GM12864 (cell line): ENCODE measurements around the gene FMNL2.

Experiments used
- DNase-seq: peaks from one replicate; pipeline ENCODE4 v3.0.0-alpha.2; 2011; ENCODE audit warnings: low read depth
- H3K4me3 ChIP-seq: 2 replicates; pipeline ENCODE4 v1.5.1; 2011; ENCODE audit warnings: mild to moderate bottlenecking, low read depth, low read length, control low read depth
- CTCF ChIP-seq: IDR thresholded peaks from 2 replicates; pipeline ENCODE4 v1.5.1; 2011; ENCODE audit warnings: low read depth, mild to moderate bottlenecking, moderate library complexity, low read length, control low read depth, inconsistent platforms; ENCODE audit errors: missing control alignments

Gene FMNL2

GRCh38 chr2:152475982-152476381 lies 141.0 kb downstream of the FMNL2 start:
- TF ChIP-seq CTCF: no peak
- no peak for DNase-seq
- no peak overlapping the region for H3K4me3 ChIP-seq

GRCh38 chr2:152477347-152478092 lies 142.5 kb downstream of the FMNL2 start:
- no peak for DNase-seq
- TF ChIP-seq CTCF: no peak
- no peak overlapping the region for H3K4me3 ChIP-seq

GRCh38 chr2:152479282-152479681 lies 144.3 kb downstream of the FMNL2 start:
- no peak overlapping the region for H3K4me3 ChIP-seq
- DNase-seq: no peak
- TF ChIP-seq CTCF: no peak

GRCh38 chr2:152480821-152481399 lies 145.9 kb downstream of the FMNL2 start:
- H3K4me3 ChIP-seq: no peak overlapping the region
- TF ChIP-seq CTCF: no peak
- DNase-seq: no peak

GRCh38 chr2:152481881-152482583 lies 147.1 kb downstream of the FMNL2 start:
- no peak overlapping the region for H3K4me3 ChIP-seq
- TF ChIP-seq CTCF: no peak
- no peak for DNase-seq

GRCh38 chr2:152483276-152484063 lies 148.5 kb downstream of the FMNL2 start:
- no peak for TF ChIP-seq CTCF
- no peak overlapping the region for H3K4me3 ChIP-seq
- DNase-seq: no peak
